A172 (cell line): ENCODE measurements around the gene PARP9. TPM values are rescaled to one million over a fixed set of nuclear protein-coding genes. Genes with fewer than 3 reads are reported as not detected.
A peak's percentile ranks its signal among the peaks of the same experiment; 100 is the strongest.
"Not testable (repeated sequence)": the region's sequence is repeated elsewhere in the genome, so short reads cannot be mapped to it uniquely, and the experiment has no call there.

Experiments
- DNase-seq: peaks from one replicate; pipeline ENCODE4 v3.0.0-alpha.2; 2015; ENCODE audit warnings: low spot score
- total RNA-seq: library from RNA; depleted of rRNA; stranded (reverse); fragments of >200 nt; shearing (Covaris generic); gene quantifications from 2 replicates; pipeline ENCODE4 v1.2.3, GENCODE V29; 2014

Gene PARP9
- total RNA-seq, 1 experiment from 2014 or later, result 22.8 TPM

- DNase-seq, result no peak
Observed at GRCh38 chr3:122576174-122576940, 12.3 kb upstream of the PARP9 start.

GRCh38 chr3:122572940-122573412 is 8.9 kb upstream of the PARP9 start:
- peak; percentile 74 for DNase-seq

- DNase-seq, result no peak
Observed at GRCh38 chr3:122568755-122569154, 4.7 kb upstream of the PARP9 start.

- DNase-seq, result not testable (repeated sequence)
Observed at GRCh38 chr3:122568131-122568530, 4.0 kb upstream of the PARP9 start.

GRCh38 chr3:122563717-122564025 is 429 bp downstream of the PARP9 start:
- peak; percentile 13 for DNase-seq

GRCh38 chr3:122562923-122563716 is 980 bp downstream of the PARP9 start:
- no peak for DNase-seq

GRCh38 chr3:122560680-122561079 is 3.4 kb downstream of the PARP9 start:
- DNase-seq, result peak; percentile 72

GRCh38 chr3:122559906-122560305 is 4.2 kb downstream of the PARP9 start:
- DNase-seq, result no peak

GRCh38 chr3:122558605-122559004 is 5.5 kb downstream of the PARP9 start:
- DNase-seq, result no peak

- DNase-seq, result no peak
Observed at GRCh38 chr3:122557356-122557755, 6.7 kb downstream of the PARP9 start.

GRCh38 chr3:122555275-122556071 is 8.6 kb downstream of the PARP9 start:
- DNase-seq, result peak; percentile 38

- DNase-seq, result no peak
Observed at GRCh38 chr3:122553171-122553570, 10.9 kb downstream of the PARP9 start.

- no peak for DNase-seq
Observed at GRCh38 chr3:122548619-122549018, 15.5 kb downstream of the PARP9 start.

GRCh38 chr3:122548076-122548475 is 16.0 kb downstream of the PARP9 start:
- DNase-seq, result no peak

GRCh38 chr3:122546151-122546550 is 17.9 kb downstream of the PARP9 start:
- no peak for DNase-seq

- no peak for DNase-seq
Observed at GRCh38 chr3:122538956-122539490, 25.1 kb downstream of the PARP9 start.

- DNase-seq, result no peak
Observed at GRCh38 chr3:122536632-122537001, 27.5 kb downstream of the PARP9 start.

- DNase-seq, result no peak
Observed at GRCh38 chr3:122535964-122536631, 28.0 kb downstream of the PARP9 start.

GRCh38 chr3:122533931-122534334 is 30.2 kb downstream of the PARP9 start:
- peak; percentile 86 for DNase-seq

- DNase-seq, result no peak
Observed at GRCh38 chr3:122533480-122533879, 30.6 kb downstream of the PARP9 start.

GRCh38 chr3:122530164-122530563 is 33.9 kb downstream of the PARP9 start:
- no peak for DNase-seq
